Measurements from ENCODE around the gene GNAQ. TPM values are rescaled to one million over a fixed set of nuclear protein-coding genes. Genes with fewer than 3 reads are reported as not detected.
"Not testable (repeated sequence)": the region's sequence is repeated elsewhere in the genome, so short reads cannot be mapped to it uniquely, and the experiment has no call there.

Gene GNAQ
- total RNA-seq, 1 donor: 43.8 TPM

DNA sequence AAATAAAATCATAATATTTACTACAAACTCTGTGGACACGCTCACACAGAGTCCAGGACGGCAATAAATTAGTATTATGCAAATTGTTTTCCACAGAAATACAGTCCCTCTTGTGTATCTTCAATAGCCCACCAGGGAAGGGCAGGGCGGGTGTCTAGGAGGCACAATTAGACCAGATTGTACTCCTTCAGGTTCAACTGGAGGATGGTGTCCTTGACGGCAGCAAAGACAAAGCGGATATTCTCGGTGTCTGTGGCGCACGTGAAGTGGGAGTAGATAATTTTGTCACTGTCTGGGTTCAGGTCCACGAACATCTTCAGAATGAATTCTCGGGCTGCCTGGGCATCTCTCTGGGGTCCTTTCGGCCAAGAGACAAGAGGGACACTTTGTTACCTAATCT is 310.5 kb downstream of the GNAQ start:
- H3K4me1 ChIP-seq (ENCODE audit: insufficient read depth, low read length); H3K9me3 ChIP-seq (ENCODE audit: low read depth, low read length); H3K4me3 ChIP-seq (ENCODE audit: low read length); H3K27me3 ChIP-seq (ENCODE audit: insufficient read depth, low read length): not testable (repeated sequence)

DNA sequence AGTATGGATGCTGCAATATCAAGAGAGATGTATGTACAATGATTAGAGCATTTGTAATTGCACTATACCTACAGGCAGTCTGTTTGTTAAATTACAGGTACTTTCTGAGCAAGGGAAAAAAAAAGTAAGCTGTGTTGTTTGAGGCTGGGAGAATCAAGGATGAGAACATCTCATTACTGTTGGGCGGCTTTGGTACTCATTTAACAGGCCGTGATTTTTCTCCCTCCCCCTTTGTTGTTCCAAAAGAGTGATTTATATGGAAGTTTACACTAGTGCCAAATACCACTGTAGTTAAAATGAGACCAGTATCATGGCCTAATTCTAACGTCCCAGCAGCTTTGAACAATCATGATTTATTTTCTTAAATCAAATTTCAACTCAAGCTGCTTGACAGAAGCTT is 312.3 kb downstream of the GNAQ start:
- Histone ChIP-seq H3K4me1 (ENCODE audit: insufficient read depth, low read length) (no peaks in the 10 kb centered on the region), H3K4me3 (ENCODE audit: low read length) (no peak overlapping the region), H3K9me3 (ENCODE audit: low read depth, low read length) (no peaks in the 10 kb centered on the region), H3K27me3 (ENCODE audit: insufficient read depth, low read length) (no peaks in the 10 kb centered on the region)

DNA sequence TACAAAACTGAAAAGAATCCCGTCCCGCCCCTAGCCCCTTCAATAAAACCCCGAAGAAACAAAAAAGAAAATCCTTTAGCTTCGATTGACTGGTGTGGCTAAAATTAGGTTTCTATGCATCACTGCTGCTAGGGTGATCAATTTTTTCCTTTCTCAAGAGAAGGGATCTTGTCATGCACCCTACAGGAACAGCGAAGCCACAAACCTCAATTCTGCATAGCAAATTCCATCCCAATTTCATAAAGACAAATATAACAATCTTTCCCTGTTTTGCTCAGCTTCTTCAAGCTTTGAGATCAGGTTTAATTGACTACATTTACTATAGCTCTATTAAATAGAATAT is 313.3 kb downstream of the GNAQ start:
- H3K27me3 ChIP-seq (ENCODE audit: insufficient read depth, low read length): not testable (repeated sequence)

DNA sequence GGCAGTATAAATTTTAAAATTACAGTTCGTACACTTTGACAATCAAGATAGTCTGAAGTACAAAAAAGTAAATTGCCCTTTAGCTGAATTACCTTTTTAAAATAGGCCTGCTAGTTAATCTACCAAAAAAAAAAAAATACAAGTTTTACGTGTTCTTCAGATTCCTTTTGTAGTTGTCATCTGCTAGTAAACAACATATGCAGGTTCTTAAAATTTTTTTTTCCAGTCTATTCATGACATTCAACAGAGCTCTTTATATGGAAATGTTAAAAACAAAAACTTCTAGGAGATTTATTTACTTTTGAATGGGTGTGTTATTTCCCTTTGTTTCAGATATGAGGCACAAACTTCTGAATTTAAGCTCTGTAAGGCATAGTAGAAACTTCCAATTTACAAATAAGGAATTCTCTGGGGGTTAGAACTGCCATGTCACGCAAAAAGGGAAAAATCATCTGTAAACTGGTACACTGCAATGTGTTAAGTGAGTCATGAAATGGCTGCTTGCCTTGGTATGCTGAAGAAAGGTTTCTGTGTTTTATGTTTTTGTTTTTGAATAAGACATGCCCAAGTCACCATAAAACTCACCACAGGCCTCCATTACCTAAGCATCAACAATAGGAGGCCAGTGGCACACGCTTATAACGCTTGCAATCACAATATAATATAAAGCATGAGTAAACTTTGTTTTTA is 313.9 kb downstream of the GNAQ start:
- not testable (repeated sequence) for H3K4me3 ChIP-seq (ENCODE audit: low read length); H3K27me3 ChIP-seq (ENCODE audit: insufficient read depth, low read length); H3K4me1 ChIP-seq (ENCODE audit: insufficient read depth, low read length); H3K9me3 ChIP-seq (ENCODE audit: low read depth, low read length)

More for the DNA sequence above, 313.3 kb downstream of the GNAQ start:
- not testable (repeated sequence) for H3K4me3 ChIP-seq (ENCODE audit: low read length); H3K9me3 ChIP-seq (ENCODE audit: low read depth, low read length); H3K4me1 ChIP-seq (ENCODE audit: insufficient read depth, low read length)

DNA sequence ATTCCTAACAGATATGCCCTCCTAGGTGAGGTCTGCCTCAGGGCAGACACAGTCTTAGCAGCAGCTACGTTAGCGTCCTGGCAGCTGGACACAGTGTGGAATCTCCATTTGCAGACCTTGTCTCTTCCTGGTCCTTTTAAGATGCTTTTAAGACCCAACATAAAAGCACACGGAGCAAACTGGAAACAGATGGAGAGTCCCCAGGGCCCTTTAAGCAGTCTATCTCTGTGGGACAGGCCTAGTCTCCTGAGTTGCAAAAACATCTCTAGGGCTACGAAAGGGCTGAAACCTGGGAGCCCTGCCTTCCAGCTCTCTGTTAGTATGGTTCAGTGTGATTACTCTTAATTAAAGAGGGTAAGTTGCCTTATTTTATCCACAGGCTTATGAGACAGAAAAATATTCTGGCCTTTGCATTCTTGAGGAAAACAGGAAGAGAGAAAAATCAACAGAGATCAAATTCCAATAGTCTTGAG is 317.5 kb downstream of the GNAQ start:
- H3K4me1 ChIP-seq (ENCODE audit: insufficient read depth, low read length): peaks cover 15% of the 10 kb centered on the region
- H3K27me3 ChIP-seq (ENCODE audit: insufficient read depth, low read length): no peaks in the 10 kb centered on the region
- H3K4me3 ChIP-seq (ENCODE audit: low read length): no peak overlapping the region
- H3K9me3 ChIP-seq (ENCODE audit: low read depth, low read length): no peaks in the 10 kb centered on the region

DNA sequence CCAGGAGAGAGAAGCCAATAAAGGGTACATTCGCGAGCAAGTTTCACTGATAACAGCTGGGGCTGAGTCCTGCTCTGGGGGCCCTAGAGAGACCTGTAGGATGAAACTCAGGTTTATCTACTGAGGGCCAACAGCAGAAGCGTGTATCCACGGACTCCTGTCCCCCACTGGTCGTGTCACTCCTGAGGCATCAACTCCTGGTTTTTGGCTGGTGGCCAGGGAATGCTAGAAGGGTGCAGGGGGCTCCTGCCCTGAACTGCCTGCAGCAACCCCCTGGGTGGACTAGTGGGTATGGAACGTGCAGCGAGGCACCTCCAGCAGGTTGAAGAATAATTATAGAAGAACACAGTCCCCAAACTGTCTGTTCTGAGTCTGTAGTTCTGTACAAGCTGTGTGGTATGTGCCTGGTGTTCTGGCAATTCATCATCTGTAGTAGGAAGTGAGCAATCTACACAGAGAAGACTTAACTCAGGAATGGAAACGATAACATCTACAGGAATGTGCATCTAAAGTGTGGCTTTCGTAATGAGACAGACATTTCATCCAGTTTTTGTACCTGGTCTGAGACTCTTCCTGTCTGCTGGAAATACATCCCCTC is 319.0 kb downstream of the GNAQ start:
- Histone ChIP-seq H3K4me1 (ENCODE audit: insufficient read depth, low read length) (peaks cover 30% of the 10 kb centered on the region), H3K27me3 (ENCODE audit: insufficient read depth, low read length) (no peaks in the 10 kb centered on the region), H3K9me3 (ENCODE audit: low read depth, low read length) (no peaks in the 10 kb centered on the region), H3K4me3 (ENCODE audit: low read length) (no peak overlapping the region)

DNA sequence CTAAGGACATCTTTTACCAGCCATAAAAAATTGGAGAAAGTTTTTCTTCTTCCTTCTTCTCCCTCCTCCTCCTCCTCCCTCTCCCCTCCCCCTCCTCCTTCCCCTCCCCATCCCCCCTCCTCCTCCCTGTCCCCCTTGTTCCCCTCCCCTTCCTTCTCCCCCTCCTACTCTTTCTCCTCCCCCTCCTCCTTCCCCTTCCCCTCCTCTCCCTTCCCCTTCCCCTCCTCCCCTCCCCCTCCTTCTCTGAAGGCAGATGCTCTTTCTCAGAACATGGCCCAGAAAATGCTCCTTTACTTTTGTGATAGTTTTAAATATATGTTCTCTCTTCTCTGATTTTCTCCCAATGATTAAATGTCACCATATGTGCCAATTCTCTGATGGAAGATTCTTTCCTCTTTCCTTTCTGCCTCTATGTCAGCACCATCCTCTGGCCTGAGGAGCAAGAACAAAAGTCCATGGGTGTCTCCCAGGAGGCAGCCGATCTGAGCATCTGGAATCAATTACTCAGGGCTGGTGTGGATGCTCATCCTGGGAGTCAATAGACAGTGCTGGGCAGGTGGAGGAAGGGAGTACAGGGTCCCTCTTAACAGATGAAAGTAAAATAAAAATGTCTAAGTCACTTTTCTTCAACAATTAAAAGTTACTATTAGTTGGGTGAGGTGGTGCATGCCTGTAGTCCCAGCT is 320.5 kb downstream of the GNAQ start:
- no peaks in the 10 kb centered on the region for H3K9me3 ChIP-seq (ENCODE audit: low read depth, low read length)
- no peaks in the 10 kb centered on the region for H3K27me3 ChIP-seq (ENCODE audit: insufficient read depth, low read length)
- peaks cover 32% of the 10 kb centered on the region for H3K4me1 ChIP-seq (ENCODE audit: insufficient read depth, low read length)
- no peak overlapping the region for H3K4me3 ChIP-seq (ENCODE audit: low read length)

DNA sequence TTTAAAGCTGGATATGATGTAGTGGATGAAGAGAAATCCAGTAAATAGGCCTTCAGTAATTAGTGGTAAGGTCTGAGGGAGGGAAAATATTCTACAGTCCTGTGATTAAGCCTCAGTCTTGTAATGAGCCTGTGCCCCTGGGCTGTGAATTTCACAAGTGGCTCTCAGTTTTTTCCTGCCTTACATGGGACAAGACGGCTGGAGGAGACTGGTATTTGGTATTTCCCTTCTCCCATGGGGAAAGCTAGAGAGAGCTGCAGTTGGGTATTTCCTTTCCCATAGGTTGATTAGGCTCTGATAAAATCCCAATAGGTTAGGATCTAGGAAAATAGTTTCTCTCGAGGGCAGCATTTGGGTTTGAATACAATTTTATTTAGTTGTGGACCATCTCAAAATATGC is 321.3 kb downstream of the GNAQ start:
- Histone ChIP-seq H3K4me3 (ENCODE audit: low read length) (no peak overlapping the region), H3K9me3 (ENCODE audit: low read depth, low read length) (no peaks in the 10 kb centered on the region), H3K27me3 (ENCODE audit: insufficient read depth, low read length) (no peaks in the 10 kb centered on the region), H3K4me1 (ENCODE audit: insufficient read depth, low read length) (peaks cover 38% of the 10 kb centered on the region)

DNA sequence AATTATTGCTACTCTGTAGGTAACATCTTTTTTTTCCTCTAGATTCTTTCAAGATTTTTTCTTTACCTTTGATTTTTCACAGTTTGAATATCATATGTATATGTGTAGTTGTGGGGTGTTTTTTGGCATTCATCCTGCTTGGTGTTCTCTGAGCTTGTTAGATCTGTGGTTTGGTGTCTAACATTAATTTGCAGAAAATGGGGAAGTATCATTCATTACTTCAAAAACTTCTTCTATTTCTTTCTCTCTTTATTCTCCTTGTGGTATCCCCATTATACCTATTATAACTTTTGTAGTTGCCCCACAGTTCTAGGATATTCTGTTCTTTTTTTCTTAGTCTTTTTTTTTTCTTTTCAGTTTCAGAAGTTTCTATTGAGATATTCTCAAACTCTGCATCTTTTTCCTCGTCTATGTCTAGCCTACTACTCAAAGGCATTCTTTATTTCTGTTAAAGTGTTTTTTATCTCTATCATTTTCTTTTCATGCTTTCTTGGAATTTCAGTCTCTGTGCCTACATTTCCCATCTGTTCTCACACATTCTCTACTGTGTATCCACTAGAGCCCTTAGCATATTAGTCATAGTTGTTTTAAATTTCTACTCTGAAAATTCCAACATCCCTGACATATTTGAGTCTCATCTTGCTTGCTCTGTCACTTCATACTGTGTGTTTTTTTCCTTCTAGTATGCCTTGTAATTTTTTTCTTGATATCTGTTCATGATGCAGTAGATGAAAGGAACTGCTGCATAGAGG is 323.4 kb downstream of the GNAQ start:
- H3K27me3 ChIP-seq (ENCODE audit: insufficient read depth, low read length): no peaks in the 10 kb centered on the region
- H3K4me3 ChIP-seq (ENCODE audit: low read length): no peak overlapping the region
- peaks cover 38% of the 10 kb centered on the region for H3K4me1 ChIP-seq (ENCODE audit: insufficient read depth, low read length)
- H3K9me3 ChIP-seq (ENCODE audit: low read depth, low read length): no peaks in the 10 kb centered on the region

DNA sequence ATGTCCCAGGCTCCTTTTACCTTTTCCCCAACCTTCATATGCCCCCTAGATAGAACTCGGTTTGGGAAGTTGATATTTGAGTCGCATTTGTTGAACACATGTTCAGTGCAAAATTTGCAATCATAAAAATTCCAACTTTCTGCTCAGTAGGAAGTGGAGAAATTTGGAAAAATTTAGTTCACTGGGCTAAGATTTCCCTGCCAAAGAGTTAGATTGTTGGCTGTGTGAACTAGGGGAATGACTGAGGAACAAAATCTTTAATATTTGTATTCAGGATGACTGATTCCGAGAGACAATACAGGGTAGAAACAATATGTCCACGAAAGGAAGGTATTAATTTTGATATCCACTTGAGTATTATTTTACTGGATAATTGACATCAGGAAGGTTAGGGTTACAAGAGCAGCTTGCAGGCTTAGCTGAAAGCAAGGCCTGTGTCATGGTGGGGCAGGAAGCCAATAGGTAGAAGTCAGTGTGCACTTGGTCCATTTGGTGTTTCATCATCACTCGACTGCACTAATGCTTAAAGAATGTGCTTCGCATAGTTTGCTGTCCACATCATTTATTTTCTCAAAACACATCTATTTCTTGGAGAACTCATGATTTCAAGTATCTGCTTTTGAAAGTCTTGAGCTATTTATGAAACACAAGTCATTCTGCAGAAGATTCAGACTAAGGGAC is 324.1 kb downstream of the GNAQ start:
- H3K4me3 ChIP-seq (ENCODE audit: low read length): no peak overlapping the region
- H3K27me3 ChIP-seq (ENCODE audit: insufficient read depth, low read length): no peaks in the 10 kb centered on the region
- H3K9me3 ChIP-seq (ENCODE audit: low read depth, low read length): no peaks in the 10 kb centered on the region
- H3K4me1 ChIP-seq (ENCODE audit: insufficient read depth, low read length): peaks cover 38% of the 10 kb centered on the region

DNA sequence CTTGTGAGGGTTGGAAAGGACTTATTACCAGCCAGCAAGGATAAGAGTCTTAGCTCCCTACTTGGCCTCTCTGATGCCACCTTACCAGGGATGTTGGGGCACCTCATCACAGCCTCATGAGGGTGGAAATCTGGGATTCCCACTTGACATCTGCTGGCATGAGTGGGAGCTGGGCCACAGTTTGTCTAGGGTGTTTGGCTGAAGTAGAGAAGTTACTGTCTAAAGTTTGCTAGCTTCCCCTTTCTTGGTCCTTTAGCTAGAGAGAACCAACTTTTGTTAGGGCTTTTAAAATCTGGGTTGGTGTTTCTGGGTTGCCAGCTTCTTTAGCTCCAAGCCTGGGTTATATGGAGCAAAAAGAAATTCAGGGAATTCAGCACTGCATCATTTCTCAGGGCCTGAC is 326.0 kb downstream of the GNAQ start:
- Histone ChIP-seq H3K4me3 (ENCODE audit: low read length) (no peak overlapping the region), H3K9me3 (ENCODE audit: low read depth, low read length) (no peaks in the 10 kb centered on the region), H3K4me1 (ENCODE audit: insufficient read depth, low read length) (peaks cover 35% of the 10 kb centered on the region), H3K27me3 (ENCODE audit: insufficient read depth, low read length) (no peaks in the 10 kb centered on the region)

DNA sequence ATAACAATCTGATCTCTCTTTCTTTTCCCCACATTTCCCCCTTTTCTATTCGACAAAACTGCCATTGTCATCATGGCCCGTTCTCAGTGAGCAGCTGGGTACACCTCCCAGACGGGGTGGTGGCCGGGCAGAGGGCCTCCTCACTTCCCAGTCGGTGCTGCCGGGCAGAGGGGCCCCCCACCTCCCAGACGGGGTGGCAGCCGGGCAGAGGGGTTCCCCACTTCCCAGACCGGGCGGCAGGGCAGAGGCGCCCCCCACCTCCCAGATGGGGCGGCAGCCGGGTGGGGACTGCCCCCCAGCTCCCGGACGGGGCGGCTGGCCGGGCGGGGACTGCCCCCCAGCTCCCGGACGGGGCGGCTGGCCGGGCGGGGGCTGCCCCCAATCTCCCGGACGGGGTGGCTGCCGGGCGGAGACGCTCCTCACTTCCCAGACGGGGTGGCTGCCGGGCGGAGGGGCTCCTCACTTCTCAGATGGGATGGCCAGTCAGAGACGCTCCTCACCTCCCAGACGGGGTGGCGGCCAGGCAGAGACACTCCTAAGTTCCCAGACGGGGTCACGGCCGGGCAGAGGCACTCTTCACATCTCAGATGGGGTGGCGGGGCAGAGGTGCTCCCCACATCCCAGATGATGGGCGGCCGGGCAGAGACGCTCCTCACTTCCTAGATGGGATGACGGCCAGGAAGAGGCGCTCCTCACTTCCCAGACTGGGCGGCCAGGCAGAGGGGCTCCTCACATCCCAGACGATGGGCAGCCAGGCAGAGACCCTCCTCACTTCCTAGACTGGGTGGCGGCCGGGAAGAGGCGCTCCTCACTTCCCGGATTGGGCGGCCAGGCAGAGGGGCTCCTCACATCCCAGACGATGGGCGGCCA is 328.9 kb downstream of the GNAQ start:
- not testable (repeated sequence) for H3K27me3 ChIP-seq (ENCODE audit: insufficient read depth, low read length); H3K9me3 ChIP-seq (ENCODE audit: low read depth, low read length); H3K4me3 ChIP-seq (ENCODE audit: low read length); H3K4me1 ChIP-seq (ENCODE audit: insufficient read depth, low read length)

DNA sequence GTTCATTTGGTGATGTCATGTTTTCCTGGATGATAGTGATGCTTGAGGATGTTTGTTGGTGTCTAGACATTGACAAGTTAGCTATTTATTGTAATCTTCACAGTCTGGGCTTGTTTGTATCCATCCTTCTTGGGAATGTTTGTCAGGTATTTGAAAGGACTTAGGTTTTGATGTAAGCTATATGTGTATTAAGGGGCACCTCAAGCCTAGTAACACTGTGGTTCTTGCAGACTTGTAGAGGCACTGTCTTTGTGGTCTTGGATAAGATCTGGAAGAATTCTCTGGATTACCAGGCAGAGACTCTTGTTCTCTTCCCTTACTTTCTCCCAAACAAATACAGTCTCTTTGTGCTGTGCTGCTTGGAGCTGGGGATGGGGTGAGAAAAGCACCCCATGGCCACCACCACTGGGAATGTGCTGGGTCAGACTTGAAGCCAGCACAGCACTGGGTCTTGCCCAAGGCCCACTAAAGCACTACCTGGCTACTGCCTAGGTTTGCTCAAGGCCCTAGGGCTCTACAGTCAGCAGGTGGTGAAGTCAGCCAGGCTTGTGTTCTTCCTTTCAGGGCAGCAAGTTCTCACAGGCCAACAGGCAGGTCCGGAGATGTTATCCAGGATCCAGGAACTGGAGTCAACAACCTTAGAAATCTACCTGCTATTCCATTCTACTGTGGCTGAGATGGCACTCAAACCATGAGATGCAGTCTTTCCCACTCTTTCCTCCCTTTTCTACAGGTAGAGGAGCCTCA is 334.2 kb downstream of the GNAQ start:
- Histone ChIP-seq H3K9me3 (ENCODE audit: low read depth, low read length) (no peaks in the 10 kb centered on the region), H3K27me3 (ENCODE audit: insufficient read depth, low read length) (no peaks in the 10 kb centered on the region), H3K4me1 (ENCODE audit: insufficient read depth, low read length) (no peaks in the 10 kb centered on the region), H3K4me3 (ENCODE audit: low read length) (no peak overlapping the region)

DNA sequence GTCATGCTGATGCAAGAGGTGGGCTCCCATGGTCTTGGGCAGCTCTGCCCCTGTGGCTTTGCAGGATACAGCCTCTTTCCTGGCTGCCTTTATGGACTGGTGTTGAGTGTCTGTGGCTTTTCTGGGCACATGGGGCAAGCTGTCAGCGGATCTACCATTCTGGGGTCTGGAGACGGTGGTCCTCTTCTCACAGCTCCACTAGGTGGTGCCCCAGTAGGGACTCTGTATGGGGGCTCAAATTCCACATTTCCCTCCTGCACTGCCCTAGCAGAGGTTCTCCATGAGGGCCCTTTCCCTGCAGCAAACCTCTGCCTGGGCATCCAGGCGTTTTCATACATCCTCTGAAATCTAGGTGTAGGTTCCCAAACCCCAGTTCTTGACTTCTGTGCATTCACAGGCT is 340.9 kb downstream of the GNAQ start:
- H3K4me3 ChIP-seq (ENCODE audit: low read length); H3K9me3 ChIP-seq (ENCODE audit: low read depth, low read length); H3K4me1 ChIP-seq (ENCODE audit: insufficient read depth, low read length); H3K27me3 ChIP-seq (ENCODE audit: insufficient read depth, low read length): not testable (repeated sequence)
